H1 (cell line): ENCODE data around the gene YEATS2. TPM values are rescaled to one million over a fixed set of nuclear protein-coding genes. Genes with fewer than 3 reads are reported as not detected.

Experiments
- CTCF ChIA-PET: fragments of 300-600 bp; sonication (Branson Sonifier 250); formaldehyde crosslinking; loops from one replicate; lab custom pipeline; 2021; ENCODE audit not compliant: partially characterized antibody; lab: Charles Lee
- POLR2A ChIA-PET: fragments of 300-600 bp; sonication (Branson Sonifier 250); formaldehyde crosslinking; loops from one replicate; lab custom pipeline; 2021; ENCODE audit warnings: inconsistent platforms; ENCODE audit not compliant: partially characterized antibody; lab: Charles Lee
- DNase-seq, 2 experiments: peaks; one replicate each; pipeline versions ENCODE4 v3.0.0 to v3.0.0-alpha.2; 2010 to 2022; ENCODE audit warnings: low spot score in 2 of 2, low read depth in 1 of 2, mixed read lengths in 1 of 2
- FAIRE-seq: peaks from 2 replicates; lab custom pipeline; 2011; peaks lifted over from hg19 to GRCh38; lab: Jason Lieb, UNC
- H2AFZ ChIP-seq: 2 replicates; pipeline ENCODE4 v1.8.1; 2012; ENCODE audit warnings: low read length, inconsistent platforms
- H2AK5ac ChIP-seq: 2 replicates; pipeline ENCODE4 v1.6.1; 2013; ENCODE audit warnings: low read depth, low read length
- H2BK120ac ChIP-seq: replicated peaks from 2 replicates; pipeline ENCODE3; 2013; ENCODE audit warnings: low read depth, low read length, inconsistent platforms
- H2BK12ac ChIP-seq: 2 replicates; pipeline ENCODE4 v1.6.1; 2013; ENCODE audit warnings: low read depth, low read length
- H2BK15ac ChIP-seq: 2 replicates; pipeline ENCODE4 v1.6.1; 2013; ENCODE audit warnings: low read length
- H2BK20ac ChIP-seq: 2 replicates; pipeline ENCODE4 v1.6.1; 2013; ENCODE audit warnings: low read length
- H2BK5ac ChIP-seq: 2 replicates; pipeline ENCODE4 v1.6.1; 2013; ENCODE audit warnings: low read depth, low read length
- H3K14ac ChIP-seq: 2 replicates; pipeline ENCODE4 v1.6.1; 2013; ENCODE audit warnings: inconsistent platforms; ENCODE audit not compliant: insufficient read length
- H3K18ac ChIP-seq: 2 replicates; pipeline ENCODE4 v1.6.1; 2013; ENCODE audit warnings: low read length; ENCODE audit errors: extremely low read depth
- H3K23ac ChIP-seq: 2 replicates; pipeline ENCODE4 v1.6.1; 2013; ENCODE audit warnings: inconsistent platforms; ENCODE audit not compliant: insufficient read length
- H3K23me2 ChIP-seq: 2 replicates; pipeline ENCODE4 v1.6.1; 2013; ENCODE audit warnings: low read depth, low read length
- H3K27ac ChIP-seq: 2 replicates; pipeline ENCODE4 v1.6.1; 2011; ENCODE audit warnings: low read depth, low read length, inconsistent platforms
- H3K27me3 ChIP-seq, 4 experiments: replicated peaks in 1 of 4; 1 replicate in 1 of 4; 2 replicates in 3 of 4; pipeline versions ENCODE4 v1.6.1 to v1.8.1; 2011 to 2013; ENCODE audit warnings: low read length in 3 of 4, mild to moderate bottlenecking in 3 of 4, inconsistent platforms in 2 of 4, mixed read lengths in 2 of 4, moderate library complexity in 1 of 4; ENCODE audit not compliant: control insufficient read depth in 3 of 4, insufficient read depth in 3 of 4; ENCODE audit errors: extremely low read depth in 1 of 4
- H3K36me3 ChIP-seq, 4 experiments: 2 replicates each; pipeline versions ENCODE4 v1.6.1 to v1.8.1; 2011 to 2013; ENCODE audit warnings: mild to moderate bottlenecking in 4 of 4, low read length in 3 of 4, moderate library complexity in 2 of 4, control low read depth in 1 of 4, inconsistent platforms in 1 of 4; ENCODE audit not compliant: insufficient read depth in 4 of 4, control insufficient read depth in 2 of 4
- H3K4ac ChIP-seq: replicated peaks from 2 replicates; pipeline ENCODE3; 2013; ENCODE audit warnings: low read length, low read depth, mixed read lengths, inconsistent platforms; ENCODE audit not compliant: insufficient read length
- H3K4me1 ChIP-seq, 4 experiments: replicated peaks in 1 of 4; 1 replicate in 1 of 4; 2 replicates in 3 of 4; pipeline versions ENCODE4 v1.6.1 to v1.8.1; 2011 to 2013; ENCODE audit warnings: low read length in 3 of 4, inconsistent platforms in 2 of 4, mixed read lengths in 1 of 4; ENCODE audit not compliant: insufficient read depth in 4 of 4, control insufficient read depth in 3 of 4
- H3K4me2 ChIP-seq, 2 experiments: 2 replicates each; pipeline versions ENCODE4 v1.6.1 to v1.8.1; 2011 to 2013; ENCODE audit warnings: low read depth in 2 of 2, low read length in 2 of 2, control low read depth in 1 of 2, inconsistent platforms in 1 of 2, mild to moderate bottlenecking in 1 of 2; ENCODE audit not compliant: insufficient read depth in 1 of 2
- H3K4me3 ChIP-seq, 4 experiments: fragments of 200-600, 300-600 bp in 1 of 4; sonication (generic), shearing (Covaris generic), sonication (Bioruptor Twin) in 1 of 4; 2 replicates each; pipeline versions ENCODE4 v1.5.1 to v1.8.1; 2011 to 2016; ENCODE audit warnings: low read length in 4 of 4, low read depth in 3 of 4, control low read depth in 2 of 4, inconsistent platforms in 2 of 4, mild to moderate bottlenecking in 2 of 4, mixed read lengths in 1 of 4, moderate library complexity in 1 of 4; ENCODE audit not compliant: insufficient read depth in 2 of 4; ENCODE audit errors: extremely low read depth in 1 of 4
- H3K56ac ChIP-seq: replicated peaks from 2 replicates; pipeline ENCODE3; 2013; ENCODE audit warnings: low read depth, mild to moderate bottlenecking, mixed read lengths, low read length, inconsistent platforms; ENCODE audit not compliant: insufficient read length
- H3K79me1 ChIP-seq: 2 replicates; pipeline ENCODE4 v1.6.1; 2013; ENCODE audit warnings: low read depth, low read length, control low read depth
- H3K79me2 ChIP-seq, 2 experiments: 2 replicates each; pipeline versions ENCODE4 v1.6.1 to v1.8.1; 2012 to 2013; ENCODE audit warnings: low read length in 2 of 2, mild to moderate bottlenecking in 2 of 2, inconsistent platforms in 1 of 2; ENCODE audit not compliant: insufficient read depth in 2 of 2, control insufficient read depth in 1 of 2
- H3K9ac ChIP-seq, 4 experiments: replicated peaks in 1 of 4; 1 replicate in 1 of 4; 2 replicates in 3 of 4; pipeline versions ENCODE4 v1.6.1 to v1.8.1; 2011 to 2013; ENCODE audit warnings: low read depth in 3 of 4, low read length in 3 of 4, control low read depth in 2 of 4, mild to moderate bottlenecking in 2 of 4, moderate library complexity in 2 of 4, inconsistent platforms in 1 of 4; ENCODE audit errors: extremely low read depth in 1 of 4
- H3K9me3 ChIP-seq, 2 experiments: 2 replicates each; pipeline versions ENCODE4 v1.6.1 to v1.8.1; 2012 to 2013; ENCODE audit warnings: mild to moderate bottlenecking in 2 of 2, moderate library complexity in 2 of 2, control low read depth in 1 of 2, inconsistent platforms in 1 of 2, low read depth in 1 of 2, low read length in 1 of 2, mixed read lengths in 1 of 2; ENCODE audit not compliant: insufficient read depth in 2 of 2
- H4K20me1 ChIP-seq, 2 experiments: replicated peaks in 1 of 2; 2 replicates each; pipeline versions ENCODE3 to v1.8.1; 2011 to 2013; ENCODE audit warnings: inconsistent platforms in 2 of 2, low read length in 2 of 2, mild to moderate bottlenecking in 1 of 2; ENCODE audit not compliant: insufficient read depth in 2 of 2, control insufficient read depth in 1 of 2
- H4K5ac ChIP-seq: 2 replicates; pipeline ENCODE4 v1.6.1; 2013; ENCODE audit warnings: low read length, low read depth, mixed read lengths, inconsistent platforms; ENCODE audit not compliant: insufficient read length
- H4K8ac ChIP-seq: 2 replicates; pipeline ENCODE4 v1.8.0; 2013; ENCODE audit warnings: mild to moderate bottlenecking, moderate library complexity, low read length, inconsistent platforms; ENCODE audit not compliant: insufficient read depth; ENCODE audit errors: extremely low read depth
- H4K91ac ChIP-seq: replicated peaks from 2 replicates; pipeline ENCODE3; 2013; ENCODE audit warnings: low read length, mixed read lengths, inconsistent platforms; ENCODE audit not compliant: insufficient read length
- CBX8 ChIP-seq: fragments of 300-800, 300-1000 bp; sonication (generic); IDR thresholded peaks from 2 replicates; pipeline ENCODE4 v1.7.1; 2016; ENCODE audit warnings: low read depth, low read length, borderline replicate concordance
- POLR2AphosphoS5 ChIP-seq: IDR thresholded peaks from 2 replicates; pipeline ENCODE4 v1.6.1; 2011; ENCODE audit warnings: low read depth, low read length
- WGBS, 2 experiments: shearing (Covaris generic) in 1 of 2; methylation state at CpG; one replicate each; pipeline versions ENCODE4 v1.1.6 to v1.1.7; 2013 to 2015; ENCODE audit warnings: low lambda C conversion rate in 2 of 2, mixed read lengths in 2 of 2, inconsistent platforms in 1 of 2, low coverage in 1 of 2, missing lambda C conversion rate in 1 of 2; ENCODE audit not compliant: insufficient replicate concordance in 2 of 2, insufficient coverage in 1 of 2, insufficient read length in 1 of 2; ENCODE audit errors: extremely low coverage in 1 of 2, missing lambda C conversion rate in 1 of 2; 5-methylcytosine and 5-hydroxymethylcytosine counted together
- polyA plus RNA-seq, 7 experiments: library from polyadenylated mRNA; depleted of rRNA in 3 of 7; stranded (reverse) in 5 of 7; unstranded in 2 of 7; fragments of >200 nt in 5 of 7; fragments of 200-250 nt in 2 of 7; gene quantifications; 1 replicate in 5 of 7; 2 replicates in 1 of 7; 4 replicates in 1 of 7; pipeline versions ENCODE4 v1.2.1 to v1.2.3, GENCODE V29; 2011 to 2013; ENCODE audit warnings: missing spikeins in 2 of 7, mixed read lengths in 2 of 7
- total RNA-seq: library from RNA; stranded (reverse); fragmentation: NEBNext Ultra II Directional; extraction: Animal tissue kit (Norgen Biotek cat#: 25700); gene quantifications from 2 replicates; pipeline ENCODE4 v1.2.1, GENCODE V29; 2021

Gene YEATS2
- total and polyA plus RNA-seq, 2 of the 8 experiments (the other 6 are each of a cell fraction or from before 2014, with no cell fraction given), result 35.3 to 53.7 TPM

DNA sequence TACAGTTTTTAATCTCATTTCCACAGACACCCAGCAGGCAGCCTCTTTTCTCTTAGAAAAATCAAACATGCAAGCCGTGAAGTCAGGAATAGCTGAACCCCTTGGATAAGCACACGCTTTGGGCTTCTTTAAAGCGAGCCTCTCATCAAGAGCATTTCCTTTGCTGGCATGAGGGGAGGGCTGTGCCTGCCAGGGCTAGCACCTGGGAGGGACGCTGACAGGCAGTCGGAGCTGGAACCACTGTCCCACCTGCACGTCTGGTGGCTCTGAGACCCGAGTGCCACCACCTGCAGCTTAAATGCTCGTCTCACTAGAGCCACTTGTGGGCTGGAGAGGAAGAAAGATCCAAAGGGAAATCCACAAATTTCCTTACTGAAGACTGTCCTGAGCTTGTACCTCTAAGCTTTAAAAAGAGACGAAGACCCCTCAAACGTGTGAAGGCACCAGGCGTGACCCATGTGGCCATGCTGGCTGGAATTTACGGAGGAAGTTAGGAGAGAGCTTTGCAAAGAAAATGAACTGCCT lies 118.4 kb downstream of the YEATS2 start:
- H2BK12ac ChIP-seq, result no peak overlapping the region
- H4K5ac ChIP-seq, result no peak overlapping the region
- no peak overlapping the region for H4K8ac ChIP-seq
- H2BK120ac ChIP-seq, result no peak overlapping the region
- peaks cover 0 to 3% of the 10 kb centered on the region in 2 experiments for H4K20me1 ChIP-seq
- H3K56ac ChIP-seq, result no peak overlapping the region
- no peak for FAIRE-seq
- no peak overlapping the region for H3K23ac ChIP-seq
- CTCF ChIA-PET, result interaction anchor here (1.3 to 2.4 kb wide), 4 partner anchors 10 to 345 kb away, joined by 4 to 8 read pairs (median 5); no protein-coding TSS in a partner anchor
- H3K4ac ChIP-seq, result no peak overlapping the region
- no peak overlapping the region for H3K4me2 ChIP-seq
- no peak overlapping the region for H4K91ac ChIP-seq
- DNase-seq, result no peak
- H3K27me3 ChIP-seq, result no peaks in the 10 kb centered on the region
- H3K27ac ChIP-seq, result no peak overlapping the region
- 86% methylated on average over 12 of the region's 12 CpGs; no CpG with 5 or more reads in 1 of the 2 experiments for WGBS, 2 experiments
- H3K79me2 ChIP-seq, result no peaks in the 10 kb centered on the region
- H3K4me1 ChIP-seq, result no peaks in the 10 kb centered on the region; a peak in 2 of 7 replicates
- no peak overlapping the region for H2AFZ ChIP-seq
- H3K23me2 ChIP-seq, result no peaks in the 10 kb centered on the region
- no peaks in the 10 kb centered on the region for H3K9me3 ChIP-seq
- no peak overlapping the region; the same call in 1 of the 2 replicates for H3K18ac ChIP-seq
- no peak overlapping the region for H2BK20ac ChIP-seq
- peaks cover 2 to 13% (median 7%) of the 10 kb centered on the region in 4 experiments for H3K36me3 ChIP-seq
- no peak overlapping the region for H2BK5ac ChIP-seq
- POLR2A ChIA-PET, result interaction anchor here (1.6 kb wide), 1 partner anchor 10 kb away, joined by 4 read pairs; the partner anchor contains the start of gene MAP6D1
- no peak overlapping the region for H3K4me3 ChIP-seq
- H3K79me1 ChIP-seq, result no peaks in the 10 kb centered on the region
- TF ChIP-seq POLR2AphosphoS5 (0 out of 2 replicates have a peak, but pooled peaks have one; percentile 2), CBX8 (no peak)
- no peak overlapping the region for H3K9ac ChIP-seq
- H2BK15ac ChIP-seq, result no peak overlapping the region
- H3K14ac ChIP-seq, result no peak overlapping the region
- no peak overlapping the region for H2AK5ac ChIP-seq
